Mucosa of rectum (tissue), 2 donors: ENCODE results near the gene FAM50B.
A peak's percentile ranks its signal among the peaks of the same experiment; 100 is the strongest.
"Not testable (repeated sequence)": the region's sequence is repeated elsewhere in the genome, so short reads cannot be mapped to it uniquely, and the experiment has no call there.

Experiments
- H3K27ac ChIP-seq, 2 donors: one replicate each; pipeline ENCODE4 v1.7.0; 2013; ENCODE audit warnings: inconsistent platforms in 2 of 2, low read depth in 2 of 2, low read length in 2 of 2
- H3K27me3 ChIP-seq, 2 donors: one replicate each; pipeline ENCODE4 v1.7.0; 2013; ENCODE audit warnings: low read length in 2 of 2; ENCODE audit not compliant: control insufficient read depth in 2 of 2, insufficient read depth in 2 of 2
- H3K36me3 ChIP-seq, 2 donors: one replicate each; pipeline ENCODE4 v1.7.0; 2013; ENCODE audit warnings: low read length in 2 of 2; ENCODE audit not compliant: control insufficient read depth in 2 of 2, insufficient read depth in 2 of 2
- H3K4me1 ChIP-seq, 2 donors: one replicate each; pipeline ENCODE4 v1.7.0; 2013; ENCODE audit warnings: low read length in 2 of 2, mild to moderate bottlenecking in 1 of 2; ENCODE audit not compliant: control insufficient read depth in 2 of 2, insufficient read depth in 2 of 2
- H3K4me3 ChIP-seq, 2 donors: one replicate each; pipeline ENCODE4 v1.7.0; 2013; ENCODE audit warnings: low read length in 2 of 2
- H3K9ac ChIP-seq, 2 donors: one replicate each; pipeline ENCODE4 v1.7.0; 2013; ENCODE audit warnings: low read length in 2 of 2, low read depth in 1 of 2, mild to moderate bottlenecking in 1 of 2
- H3K9me3 ChIP-seq, 2 donors: one replicate each; pipeline ENCODE4 v1.7.0; 2013; ENCODE audit warnings: low read length in 2 of 2; ENCODE audit not compliant: control insufficient read depth in 2 of 2
- donor health status: healthy.
- donor health status: Normal muscosa, but diverticular disease.

FAM50B gene

GRCh38 chr6:3862038-3862437 is 12.9 kb downstream of the FAM50B start:
- Histone ChIP-seq H3K4me1 (no peaks in the 10 kb centered on the region), H3K4me3 (no peak overlapping the region), H3K9ac (no peak overlapping the region), H3K27ac (no peak overlapping the region), H3K36me3 (no peaks in the 10 kb centered on the region), H3K9me3 (no peaks in the 10 kb centered on the region), H3K27me3 (no peaks in the 10 kb centered on the region)

- not testable (repeated sequence) for H3K9ac ChIP-seq, H3K4me1 ChIP-seq
Observed at GRCh38 chr6:3863322-3863721, 14.1 kb downstream of the FAM50B start.

GRCh38 chr6:3865463-3865862 is 16.3 kb downstream of the FAM50B start:
- no peaks in the 10 kb centered on the region for H3K9me3 ChIP-seq
- peaks cover 11 to 12% of the 10 kb centered on the region in 2 donors for H3K4me1 ChIP-seq
- no peak overlapping the region for H3K4me3 ChIP-seq
- H3K36me3 ChIP-seq: no peaks in the 10 kb centered on the region
- H3K27me3 ChIP-seq: peaks cover 0 to 3% of the 10 kb centered on the region in 2 donors
- no peak overlapping the region for H3K27ac ChIP-seq
- no peak overlapping the region for H3K9ac ChIP-seq

More at GRCh38 chr6:3863322-3863721, 14.1 kb downstream of the FAM50B start:
- not testable (repeated sequence) for H3K4me3 ChIP-seq, H3K27ac ChIP-seq, H3K36me3 ChIP-seq, H3K9me3 ChIP-seq, H3K27me3 ChIP-seq

- H3K4me1 ChIP-seq: peaks cover 13% of the 10 kb centered on the region in 2 donors
- no peaks in the 10 kb centered on the region for H3K36me3 ChIP-seq
- H3K9ac ChIP-seq: no peak overlapping the region
- no peak overlapping the region for H3K27ac ChIP-seq
- H3K27me3 ChIP-seq: peaks cover 0 to 3% of the 10 kb centered on the region in 2 donors
- no peaks in the 10 kb centered on the region for H3K9me3 ChIP-seq
- H3K4me3 ChIP-seq: no peak overlapping the region
Observed at GRCh38 chr6:3867641-3868502, 18.7 kb downstream of the FAM50B start.

- no peaks in the 10 kb centered on the region for H3K9me3 ChIP-seq
- peaks cover 13% of the 10 kb centered on the region in 2 donors for H3K4me1 ChIP-seq
- no peak overlapping the region for H3K27ac ChIP-seq
- H3K36me3 ChIP-seq: no peaks in the 10 kb centered on the region
- no peak overlapping the region for H3K4me3 ChIP-seq
- no peak overlapping the region for H3K9ac ChIP-seq
- peaks cover 0 to 3% of the 10 kb centered on the region in 2 donors for H3K27me3 ChIP-seq
Observed at GRCh38 chr6:3868544-3868943, 19.4 kb downstream of the FAM50B start.

- Histone ChIP-seq H3K4me1 (peaks cover 13% of the 10 kb centered on the region in 2 donors), H3K9ac (no peak overlapping the region), H3K4me3 (no peak overlapping the region), H3K36me3 (no peaks in the 10 kb centered on the region), H3K27ac (no peak overlapping the region), H3K9me3 (no peaks in the 10 kb centered on the region), H3K27me3 (peaks cover 0 to 3% of the 10 kb centered on the region in 2 donors)
Observed at GRCh38 chr6:3869284-3869631, 20.1 kb downstream of the FAM50B start.

GRCh38 chr6:3869632-3870527 is 20.7 kb downstream of the FAM50B start:
- no peaks in the 10 kb centered on the region for H3K36me3 ChIP-seq
- H3K9me3 ChIP-seq: no peaks in the 10 kb centered on the region
- peak overlapping the region in 1 of 2 donors; percentile 39 for H3K4me3 ChIP-seq
- peaks cover 13% of the 10 kb centered on the region in 2 donors for H3K4me1 ChIP-seq
- H3K27ac ChIP-seq: no peak overlapping the region
- peaks cover 0 to 3% of the 10 kb centered on the region in 2 donors for H3K27me3 ChIP-seq
- no peak overlapping the region for H3K9ac ChIP-seq

- H3K9me3 ChIP-seq: no peaks in the 10 kb centered on the region
- H3K4me3 ChIP-seq: no peak overlapping the region
- H3K27ac ChIP-seq: no peak overlapping the region
- peaks cover 0 to 3% of the 10 kb centered on the region in 2 donors for H3K27me3 ChIP-seq
- H3K4me1 ChIP-seq: peaks cover 13% of the 10 kb centered on the region in 2 donors
- no peak overlapping the region for H3K9ac ChIP-seq
- no peaks in the 10 kb centered on the region for H3K36me3 ChIP-seq
Observed at GRCh38 chr6:3870528-3870925, 21.4 kb downstream of the FAM50B start.

GRCh38 chr6:3871515-3871914 is 22.3 kb downstream of the FAM50B start:
- Histone ChIP-seq H3K27me3 (peaks cover 0 to 3% of the 10 kb centered on the region in 2 donors), H3K9me3 (no peaks in the 10 kb centered on the region), H3K27ac (no peak overlapping the region), H3K4me3 (no peak overlapping the region), H3K4me1 (peaks cover 13% of the 10 kb centered on the region in 2 donors), H3K9ac (no peak overlapping the region), H3K36me3 (no peaks in the 10 kb centered on the region)

- Histone ChIP-seq H3K4me1 (peaks cover 13% of the 10 kb centered on the region in 2 donors), H3K4me3 (no peak overlapping the region), H3K9ac (no peak overlapping the region), H3K36me3 (no peaks in the 10 kb centered on the region), H3K27ac (no peak overlapping the region), H3K27me3 (peaks cover 0 to 3% of the 10 kb centered on the region in 2 donors), H3K9me3 (no peaks in the 10 kb centered on the region)
Observed at GRCh38 chr6:3871939-3872338, 22.8 kb downstream of the FAM50B start.
